ENCODE results near the gene PRKCD.

DNA sequence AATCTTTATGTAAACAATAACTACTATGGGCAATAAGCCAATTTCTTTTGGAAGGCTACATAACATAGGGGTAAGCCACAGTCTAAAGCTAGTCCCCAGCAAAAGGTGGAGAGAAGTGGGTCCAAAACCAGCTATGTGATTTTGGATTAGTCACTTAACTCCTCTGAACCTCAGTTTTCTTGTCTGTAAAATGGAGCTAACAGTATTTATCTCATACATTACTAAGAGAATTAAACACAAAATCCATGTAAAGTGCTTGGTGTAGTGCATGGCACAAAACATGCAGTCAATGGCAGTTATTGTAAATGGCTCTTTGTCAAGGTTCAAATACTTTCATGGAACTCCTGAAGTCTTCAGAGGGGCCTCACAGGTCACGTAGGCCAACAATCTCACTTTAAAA, 44.1 kb upstream of the PRKCD start:
- TF ChIP-seq CTCF (IDR thresholded peaks at IDR 0.05) (no peak), POLR2A (IDR thresholded peaks at IDR 0.05) (no peak)
